Measurements from ENCODE around the gene WBP1L.

The WBP1L gene

DNA sequence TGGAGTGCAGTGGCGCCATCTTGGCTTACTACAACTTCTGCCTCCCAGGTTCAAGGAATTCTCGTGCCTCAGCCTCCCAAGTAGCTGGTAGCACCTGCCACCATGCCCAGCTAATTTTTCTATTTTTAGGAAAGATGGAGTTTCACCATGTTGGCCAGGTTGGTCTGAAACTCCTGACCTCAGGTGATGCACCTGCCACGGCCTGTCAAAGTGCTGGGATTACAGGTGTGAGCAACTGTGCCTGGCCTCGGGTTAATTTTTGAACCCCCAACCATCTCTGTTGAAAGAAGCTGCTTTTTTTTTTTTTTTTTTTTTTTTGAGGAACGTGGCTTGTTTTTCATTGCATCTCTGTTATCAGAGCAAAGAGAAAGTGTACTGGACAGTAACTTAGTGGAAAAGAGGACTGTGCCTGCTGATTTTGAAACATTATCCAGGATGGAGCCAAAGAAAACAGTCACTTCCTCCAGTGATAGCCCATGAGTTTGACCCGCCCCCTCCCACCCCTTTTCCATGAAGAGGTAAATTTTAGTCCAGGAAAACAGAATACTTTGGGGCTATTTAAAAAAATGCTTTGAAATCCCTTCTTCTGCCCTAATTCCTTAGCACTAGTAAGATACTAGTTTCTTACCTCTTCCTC, 38.3 kb downstream of the WBP1L start:
- no peak for DNase-seq

- DNase-seq, result no peak
Measured at GRCh38 chr10:102782673-102783551, 39.2 kb downstream of the WBP1L start.

- DNase-seq, result no peak
Measured at GRCh38 chr10:102783568-102783967, 39.8 kb downstream of the WBP1L start.

- DNase-seq, result no peak
Measured at GRCh38 chr10:102785818-102786217, 42.1 kb downstream of the WBP1L start.

DNA sequence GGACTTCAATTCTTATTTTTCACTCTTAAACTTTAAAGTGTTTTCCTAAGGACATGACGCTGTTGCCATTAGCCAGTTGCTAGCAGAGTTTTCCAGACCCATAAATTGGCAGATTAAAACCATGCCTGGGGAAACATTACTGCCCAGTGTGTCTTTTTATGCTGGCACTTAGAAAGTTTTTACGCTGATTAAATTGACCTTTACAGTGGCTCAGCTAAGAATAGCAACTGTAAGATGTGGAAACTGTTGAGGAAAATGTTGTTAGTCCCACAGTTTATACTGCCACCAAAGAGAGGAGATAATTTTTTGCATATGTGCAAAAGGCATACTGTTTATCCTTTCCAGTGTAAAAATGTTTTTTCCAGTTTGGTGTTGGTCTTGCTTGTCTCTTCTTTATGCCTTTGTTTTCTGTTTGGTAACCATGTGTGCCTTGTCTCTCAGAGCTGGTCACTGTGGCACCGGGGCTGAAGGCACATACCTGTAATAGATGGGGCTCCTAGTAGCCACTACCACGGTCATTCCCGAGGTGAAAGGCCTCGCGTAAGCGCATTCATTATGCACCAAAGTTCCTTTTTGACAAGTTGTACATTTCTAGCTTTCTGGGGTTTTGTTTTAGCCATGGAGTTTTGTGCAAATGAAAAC, 48.1 kb downstream of the WBP1L start:
- no peak for DNase-seq

GRCh38 chr10:102795453-102796406, 52.0 kb downstream of the WBP1L start:
- DNase-seq, result no peak

GRCh38 chr10:102796407-102797176, 52.8 kb downstream of the WBP1L start:
- peak; percentile 5 for DNase-seq

GRCh38 chr10:102799691-102800471, 56.1 kb downstream of the WBP1L start:
- DNase-seq, result no peak

DNA sequence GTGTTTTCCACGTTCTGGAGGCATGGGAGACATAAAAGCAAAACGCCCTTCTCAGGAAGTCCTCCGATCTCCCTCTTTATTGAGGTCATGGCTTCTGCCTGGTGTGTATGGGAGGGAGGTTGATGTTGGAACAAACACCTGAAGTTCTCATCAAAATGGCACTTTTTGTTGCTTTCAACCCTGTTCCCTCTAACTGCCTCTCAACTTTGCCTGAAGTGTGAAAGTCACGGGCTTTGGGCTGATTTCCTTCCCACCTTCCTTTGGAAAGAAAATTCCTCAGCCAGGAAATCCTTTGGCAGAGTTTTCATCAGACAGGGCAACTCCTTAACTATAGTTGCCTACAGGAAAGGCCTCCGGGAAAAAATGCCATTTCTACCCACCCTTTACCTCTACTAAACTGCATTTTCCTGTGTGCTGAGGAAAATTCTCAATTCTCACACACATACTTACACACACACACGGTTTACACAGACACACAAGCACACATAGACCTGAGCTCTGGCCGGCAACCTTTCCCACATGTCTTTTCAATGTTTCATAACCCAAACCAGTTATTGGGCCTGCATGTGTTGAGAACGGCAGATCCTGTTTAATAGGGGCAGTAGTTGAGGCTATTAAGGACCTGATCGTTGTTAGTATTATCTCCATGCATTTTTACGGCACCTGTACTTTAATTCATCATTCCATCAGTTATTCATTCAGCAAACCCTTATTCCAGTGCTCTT, 57.0 kb downstream of the WBP1L start:
- no peak for DNase-seq

DNA sequence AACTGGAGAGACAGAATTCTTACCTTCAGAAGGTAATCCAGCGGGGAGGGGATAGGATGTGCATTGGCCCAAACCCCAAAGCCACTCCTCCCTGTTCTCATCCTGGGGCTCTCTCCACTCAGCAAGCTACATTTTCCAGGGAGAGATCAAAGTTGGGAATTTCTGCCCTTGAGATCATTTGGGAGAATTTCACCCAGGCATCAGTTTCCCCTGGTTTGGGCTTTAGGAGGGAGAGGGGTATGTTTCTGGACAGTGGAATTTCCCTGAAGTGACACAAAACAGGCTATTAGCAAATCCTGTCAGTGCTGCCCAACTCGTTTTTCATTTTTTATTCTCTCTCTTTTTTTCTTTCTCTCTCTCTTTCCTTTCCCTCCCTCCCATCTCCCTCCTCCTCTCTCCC, 57.7 kb downstream of the WBP1L start:
- DNase-seq, result no peak

DNA sequence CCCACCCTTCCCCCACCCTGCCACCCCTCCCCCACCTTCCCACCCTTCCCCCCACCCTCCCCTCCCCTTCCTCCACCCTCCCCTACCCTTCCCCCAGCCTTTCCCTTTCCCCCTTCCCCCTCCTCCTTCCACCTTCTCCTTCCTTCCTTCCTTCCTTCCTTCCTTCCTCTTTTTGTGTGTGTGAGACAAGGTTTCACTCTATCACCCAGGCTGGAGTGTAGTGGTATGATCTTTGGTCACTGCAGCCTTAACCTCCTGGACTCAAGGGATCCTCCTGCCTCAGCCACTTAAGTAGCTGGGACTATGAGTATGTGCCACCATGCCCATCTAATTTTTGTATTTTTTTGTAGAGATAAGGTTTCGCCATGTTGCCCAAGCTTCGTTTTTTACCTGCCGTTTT, 58.2 kb downstream of the WBP1L start:
- no peak for DNase-seq

DNA sequence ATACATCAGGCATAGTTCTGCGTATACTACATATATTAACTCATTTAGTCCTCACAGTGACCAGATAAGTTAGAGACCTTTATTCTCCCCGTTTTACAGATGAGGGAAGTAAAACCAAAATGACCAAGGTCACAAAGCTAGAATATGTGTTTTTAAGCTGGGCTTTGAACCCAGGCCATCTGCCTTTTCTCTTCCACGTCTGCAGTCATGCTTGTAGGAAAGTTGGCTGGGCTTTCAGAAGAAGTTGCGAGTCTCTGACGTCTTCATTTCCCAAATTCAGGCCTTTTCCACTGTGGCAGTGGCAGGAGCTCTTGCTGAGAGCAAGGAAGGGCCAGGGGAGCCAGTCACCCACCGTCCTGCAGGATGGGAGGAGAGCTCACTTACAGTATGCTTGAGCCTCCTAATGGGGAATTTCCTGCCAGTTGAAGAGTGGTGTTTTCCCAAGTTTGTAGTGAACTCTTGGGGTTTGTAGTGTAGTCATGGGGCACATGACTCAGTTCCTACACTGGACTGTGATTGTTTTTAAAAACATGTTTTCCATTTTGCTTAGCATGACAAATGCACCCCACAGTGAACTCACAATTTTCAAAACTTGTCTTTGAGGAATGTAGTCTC, 59.3 kb downstream of the WBP1L start:
- DNase-seq, result no peak

DNA sequence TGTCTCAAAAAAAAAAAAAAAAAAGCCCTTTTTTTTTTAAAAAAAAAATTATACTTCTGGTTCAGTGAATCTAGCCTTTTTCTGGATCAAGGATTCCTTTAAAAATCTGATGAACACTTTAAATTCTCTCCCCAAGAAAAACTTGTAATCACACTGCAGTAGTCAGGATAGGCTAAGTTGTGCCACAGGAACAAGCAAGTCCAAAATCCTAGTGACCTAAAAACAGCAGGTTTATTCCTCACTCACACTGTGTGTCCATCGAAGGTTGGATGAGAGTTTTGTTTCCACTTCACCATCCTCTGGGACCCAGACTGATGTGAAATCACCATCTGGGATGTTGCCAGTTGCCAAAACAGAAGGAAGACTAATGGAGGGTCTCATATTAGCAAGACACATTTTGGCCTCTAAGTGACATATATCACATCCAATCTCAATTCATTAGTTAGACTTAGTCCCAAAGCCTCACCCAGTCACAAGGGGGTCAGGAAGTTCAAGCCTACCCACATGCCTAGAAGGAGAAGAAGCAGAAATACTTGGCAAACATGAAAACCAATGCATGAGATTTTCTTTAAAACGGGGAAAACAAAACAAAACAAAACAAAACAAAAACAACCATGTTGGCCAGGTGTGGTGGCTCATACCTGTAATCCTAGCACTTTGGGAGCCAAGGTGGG, 60.8 kb downstream of the WBP1L start:
- no peak for DNase-seq

DNA sequence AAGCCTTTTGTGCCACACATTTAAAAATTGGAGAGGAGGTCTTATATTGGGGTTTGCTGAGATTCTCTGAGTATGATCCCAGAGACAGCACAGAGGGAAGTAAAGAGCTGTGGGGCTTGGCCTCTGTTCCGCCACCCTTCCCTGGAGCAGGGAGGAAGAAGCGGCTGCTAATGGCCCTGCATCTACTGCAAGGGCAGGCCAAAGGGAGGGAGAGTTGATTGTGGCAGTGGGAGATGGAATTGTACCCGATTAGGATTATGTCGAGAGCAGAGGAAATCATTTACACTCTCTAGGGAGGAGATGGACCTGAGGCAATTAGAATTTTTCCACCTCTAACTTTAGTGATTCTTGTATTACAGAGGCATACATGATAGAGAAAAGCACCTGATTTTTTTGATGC, 64.6 kb downstream of the WBP1L start:
- no peak for DNase-seq

GRCh38 chr10:102811346-102811745, 67.6 kb downstream of the WBP1L start:
- DNase-seq, result no peak

DNA sequence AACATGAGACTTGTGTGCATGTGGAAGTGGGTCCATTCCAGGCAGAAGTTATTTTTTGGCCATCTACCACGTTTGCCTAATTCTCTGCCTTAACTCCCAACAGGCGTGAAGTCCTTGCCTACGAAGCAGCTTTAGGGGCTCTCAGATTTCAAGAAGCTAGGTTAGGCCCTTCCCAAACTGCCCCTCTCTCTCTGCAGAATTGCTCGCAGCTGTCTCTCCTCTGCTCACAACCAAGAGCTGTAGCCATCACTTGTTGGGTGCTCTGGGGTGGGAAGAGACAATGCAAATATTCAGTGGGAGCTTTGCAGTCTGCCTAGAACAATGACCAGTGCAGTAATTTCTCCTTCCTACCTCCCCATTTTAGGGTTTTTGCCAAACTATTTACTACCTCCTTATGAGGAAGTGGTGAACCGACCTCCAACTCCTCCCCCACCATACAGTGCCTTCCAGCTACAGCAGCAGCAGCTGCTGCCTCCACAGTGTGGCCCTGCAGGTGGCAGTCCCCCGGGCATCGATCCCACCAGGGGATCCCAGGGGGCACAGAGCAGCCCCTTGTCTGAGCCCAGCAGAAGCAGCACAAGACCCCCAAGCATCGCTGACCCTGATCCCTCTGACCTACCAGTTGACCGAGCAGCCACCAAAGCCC, 68.6 kb downstream of the WBP1L start:
- no peak for DNase-seq

GRCh38 chr10:102813017-102813541, 69.3 kb downstream of the WBP1L start:
- no peak for DNase-seq

DNA sequence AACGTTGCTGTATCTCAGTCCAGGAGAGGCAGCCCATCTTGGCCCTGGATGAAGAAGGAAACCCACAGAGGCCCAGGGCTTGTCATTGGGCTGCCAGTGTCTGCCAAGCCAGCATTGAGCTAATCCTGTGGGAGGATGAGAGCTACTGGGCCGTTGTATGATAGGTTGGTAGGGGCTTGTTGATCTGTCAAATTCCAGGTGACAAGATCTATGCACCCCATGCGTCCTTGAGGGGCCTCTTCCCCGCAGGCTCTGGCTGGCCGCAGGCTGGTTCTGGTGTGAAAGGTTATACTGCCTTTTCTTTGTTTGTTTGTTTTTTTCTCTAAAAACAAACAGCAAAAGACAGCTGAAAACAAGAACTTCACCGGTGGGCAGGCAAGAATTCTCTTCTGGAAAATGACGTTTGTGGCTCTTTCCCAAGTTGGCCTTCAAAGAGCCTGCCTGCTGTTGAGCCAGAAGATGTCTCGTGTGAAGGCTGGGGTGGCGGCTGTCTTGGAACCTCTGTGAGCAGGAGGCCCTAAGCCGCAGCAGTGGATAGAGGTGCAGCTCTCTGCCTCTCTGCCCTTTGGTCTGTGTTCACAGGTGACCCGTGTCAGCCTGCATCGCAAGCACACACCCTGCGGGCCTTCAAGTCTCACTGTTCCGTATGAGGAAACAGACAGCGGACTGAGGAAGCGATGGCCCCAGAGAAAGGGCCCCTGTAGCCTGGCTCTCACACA, 70.1 kb downstream of the WBP1L start:
- no peak for DNase-seq
